HepG2 (cell line): Measurements from ENCODE around the gene CAPZB. TPM values are rescaled to one million over a fixed set of nuclear protein-coding genes. Genes with fewer than 3 reads are reported as not detected.

ENCODE experiments used
- ATAC-seq: fragments of 200-7000 bp; cut with Tn5 transposase; 3 replicates; pipeline ENCODE4 v1.9.1; 2020; ENCODE audit warnings: mild to moderate bottlenecking, moderate library complexity
- BruUV-seq: library from RNA; stranded (reverse); fragments of 400-500 nt; replicated peaks from 2 replicates; lab custom pipeline; 2021; lab: Mats Ljungman, UMichigan
- CTCF ChIA-PET: fragments of 300-600 bp; formaldehyde crosslinking; extraction: SDS; loops from one replicate; lab custom pipeline; 2021; ENCODE audit warnings: low total read pairs, inconsistent platforms, low intra/inter-chr PET ratio; lab: Yijun Ruan, JAX
- POLR2A ChIA-PET: fragments of 350-600 bp; sonication (Branson Sonifier 250); formaldehyde crosslinking; loops from one replicate; lab custom pipeline; 2020; ENCODE audit warnings: antibody characterized with exemption, inconsistent platforms; lab: Yijun Ruan, JAX
- DNase-seq: peaks from one replicate; pipeline ENCODE4 v3.0.0-alpha.2; 2015; ENCODE audit warnings: low spot score
- FAIRE-seq: peaks from 3 replicates; lab custom pipeline; 2011; peaks lifted over from hg19 to GRCh38; lab: Jason Lieb, UNC
- H2AFZ ChIP-seq: one replicate; pipeline ENCODE4 v1.6.1; 2011; ENCODE audit warnings: low read length, inconsistent platforms
- H3K27ac ChIP-seq: fragments of 300-600 bp; 3 replicates; pipeline ENCODE4 v1.8.0; 2011; ENCODE audit warnings: mixed run types, mild to moderate bottlenecking, mixed read lengths, low read length, inconsistent platforms; ENCODE audit not compliant: insufficient read depth; ENCODE audit errors: extremely low read length
- H3K27me3 ChIP-seq, 2 experiments: fragments of 200-600 bp in 1 of 2; 2 replicates in 1 of 2; 3 replicates in 1 of 2; pipeline versions ENCODE4 v1.6.0 to v1.8.0; 2011; ENCODE audit warnings: low read length in 2 of 2, mild to moderate bottlenecking in 2 of 2, moderate library complexity in 2 of 2, inconsistent platforms in 1 of 2; ENCODE audit not compliant: insufficient read depth in 2 of 2, control insufficient read depth in 1 of 2
- H3K36me3 ChIP-seq, 2 experiments: fragments of 200-600 bp in 1 of 2; replicated peaks in 1 of 2; 2 replicates in 1 of 2; 3 replicates in 1 of 2; pipeline versions ENCODE4 v1.5.1 to v1.8.0; 2011; ENCODE audit warnings: low read length in 2 of 2, inconsistent platforms in 1 of 2; ENCODE audit not compliant: insufficient read depth in 2 of 2, control insufficient read depth in 1 of 2
- H3K4me1 ChIP-seq: 2 replicates; pipeline ENCODE4 v1.5.1; 2012; ENCODE audit warnings: low read length, inconsistent platforms; ENCODE audit not compliant: insufficient read depth
- H3K4me2 ChIP-seq: 2 replicates; pipeline ENCODE4 v1.6.0; 2011; ENCODE audit warnings: low read depth, low read length, inconsistent platforms
- H3K4me3 ChIP-seq, 3 experiments: fragments of 200-600 bp in 1 of 3; sonication (generic), shearing (Covaris generic) in 1 of 3; replicated peaks in 1 of 3; 2 replicates each; pipeline ENCODE4 v1.5.1; 2011 to 2016; ENCODE audit warnings: low read length in 3 of 3, inconsistent platforms in 2 of 3, low read depth in 2 of 3, mild to moderate bottlenecking in 2 of 3, control low read depth in 1 of 3, mixed read lengths in 1 of 3; ENCODE audit not compliant: insufficient read depth in 1 of 3
- H3K79me2 ChIP-seq: one replicate; pipeline ENCODE4 v1.6.1; 2011; ENCODE audit warnings: low read length, inconsistent platforms; ENCODE audit not compliant: insufficient read depth
- H3K9ac ChIP-seq: 2 replicates; pipeline ENCODE4 v1.6.0; 2011; ENCODE audit warnings: mild to moderate bottlenecking, low read depth, low read length, inconsistent platforms; ENCODE audit not compliant: insufficient read depth
- H3K9me3 ChIP-seq: 2 replicates; pipeline ENCODE4 v1.5.1; 2012; ENCODE audit warnings: mild to moderate bottlenecking, low read length
- H4K20me1 ChIP-seq: 2 replicates; pipeline ENCODE4 v1.6.0; 2011; ENCODE audit warnings: inconsistent platforms, mild to moderate bottlenecking, low read length, moderate library complexity; ENCODE audit not compliant: insufficient read depth
- ESRRA ChIP-seq: sonication (generic); formaldehyde crosslinking; IDR thresholded peaks from 2 replicates; pipeline ENCODE4 v1.5.1; 2020; ENCODE audit warnings: mild to moderate bottlenecking, low read depth, missing genetic modification reagents
- MAFK ChIP-seq, 2 experiments: IDR thresholded peaks in 1 of 2; conservative IDR thresholded peaks in 1 of 2; 2 replicates each; pipeline ENCODE4 v1.6.1; 2011; ENCODE audit warnings: improper control_type of control experiment in 2 of 2, low read length in 2 of 2
- MED1 ChIP-seq: sonication (generic); formaldehyde crosslinking; IDR thresholded peaks from 2 replicates; pipeline ENCODE4 v1.4.0; 2020; ENCODE audit warnings: missing genetic modification reagents
- MEIS1 ChIP-seq: sonication (generic); formaldehyde crosslinking; IDR thresholded peaks from 2 replicates; pipeline ENCODE4 v1.9.0; 2021; ENCODE audit warnings: mild to moderate bottlenecking, missing genetic modification reagents, moderate library complexity, borderline replicate concordance
- NCOA2 ChIP-seq: sonication (generic); formaldehyde crosslinking; IDR thresholded peaks from 2 replicates; pipeline ENCODE4 v1.8.0; 2022; ENCODE audit warnings: inconsistent platforms
- NFE2L1 ChIP-seq: sonication (generic); formaldehyde crosslinking; IDR thresholded peaks from 2 replicates; pipeline ENCODE4 v1.4.0; 2020; ENCODE audit warnings: missing genetic modification reagents, mild to moderate bottlenecking, borderline replicate concordance
- NFKBIZ ChIP-seq: IDR thresholded peaks from 2 replicates; pipeline ENCODE4 v1.6.1; 2018; ENCODE audit warnings: missing genetic modification reagents, missing compliant biosample characterization
- PAWR ChIP-seq: sonication (generic); formaldehyde crosslinking; IDR thresholded peaks from 2 replicates; pipeline ENCODE4 v1.4.0; 2020; ENCODE audit warnings: missing genetic modification reagents, mild to moderate bottlenecking, borderline replicate concordance
- SETDB1 ChIP-seq: sonication (generic); formaldehyde crosslinking; IDR thresholded peaks from 2 replicates; pipeline ENCODE4 v1.5.1; 2020; ENCODE audit warnings: missing genetic modification reagents, mild to moderate bottlenecking, borderline replicate concordance
- TFDP1 ChIP-seq: IDR thresholded peaks from 2 replicates; pipeline ENCODE4 v1.6.1; 2016; ENCODE audit warnings: missing compliant biosample characterization, missing genetic modification reagents, borderline replicate concordance
- TFDP2 ChIP-seq: sonication (generic); formaldehyde crosslinking; IDR thresholded peaks from 2 replicates; pipeline ENCODE4 v1.4.0; 2020; ENCODE audit warnings: missing genetic modification reagents
- THAP7 ChIP-seq: sonication (generic); formaldehyde crosslinking; IDR thresholded peaks from 2 replicates; pipeline ENCODE4 v1.8.1; 2023; ENCODE audit warnings: mild to moderate bottlenecking, missing genetic modification reagents
- THRA ChIP-seq: sonication (generic); formaldehyde crosslinking; IDR thresholded peaks from 2 replicates; pipeline ENCODE4 v1.4.0; 2020; ENCODE audit warnings: missing genetic modification reagents, borderline replicate concordance
- ZNF451 ChIP-seq: sonication (generic); formaldehyde crosslinking; IDR thresholded peaks from 2 replicates; pipeline ENCODE4 v1.5.0; 2020; ENCODE audit warnings: mild to moderate bottlenecking, missing genetic modification reagents
- ZNF552 ChIP-seq: sonication (generic); formaldehyde crosslinking; IDR thresholded peaks from 2 replicates; pipeline ENCODE4 v1.9.0; 2022; ENCODE audit warnings: missing genetic modification reagents, mild to moderate bottlenecking, borderline replicate concordance
- ZNF841 ChIP-seq: sonication (generic); formaldehyde crosslinking; IDR thresholded peaks from 2 replicates; pipeline ENCODE4 v1.8.1; 2023; ENCODE audit warnings: missing genetic modification reagents, borderline replicate concordance
- WGBS: methylation state at CpG from one replicate; pipeline ENCODE4 v1.1.6; 2017; ENCODE audit warnings: low lambda C conversion rate; 5-methylcytosine and 5-hydroxymethylcytosine counted together
- in situ Hi-C: cut with HindIII; loops from 2 replicates; pipeline ENCODE4 v1.10.0; 2017; ENCODE audit warnings: low pct_unique_long_range_greater_than_20kb; ENCODE audit not compliant: extremely low pct_ligation_motif_present
- intact Hi-C: fragments of 100-400 bp; cut with micrococcal nuclease; formaldehyde crosslinking; loops from one replicate; pipeline ENCODE4 v1.10.0; 2022; ENCODE audit not compliant: unreplicated experiment
- polyA plus RNA-seq, 8 experiments: library from polyadenylated mRNA; depleted of rRNA in 3 of 8; stranded (reverse) in 7 of 8; unstranded in 1 of 8; fragments of >200 nt; fragmentation: Illumina TruSeq in 4 of 8; extraction: Trizol in 4 of 8; gene quantifications; 2 replicates each; pipeline versions ENCODE4 v1.2.1 to v1.2.3, GENCODE V29; 2011 to 2016; ENCODE audit warnings: low read depth in 4 of 8, missing spikeins in 1 of 8, mixed read lengths in 1 of 8; ENCODE audit not compliant: insufficient read depth in 1 of 8
- total RNA-seq, 5 experiments: library from RNA; depleted of rRNA; stranded (reverse); fragments of >200 nt; fragmentation: Illumina TruSeq; extraction: Trizol; gene quantifications; 2 replicates each; pipeline ENCODE4 v1.2.3, GENCODE V29; 2016; ENCODE audit warnings: low read depth in 1 of 5

The CAPZB gene
- total and polyA plus RNA-seq, 2 of the 13 experiments (the other 11 are each of a cell fraction or from before 2014, with no cell fraction given), result 58.9 to 76.9 TPM

DNA sequence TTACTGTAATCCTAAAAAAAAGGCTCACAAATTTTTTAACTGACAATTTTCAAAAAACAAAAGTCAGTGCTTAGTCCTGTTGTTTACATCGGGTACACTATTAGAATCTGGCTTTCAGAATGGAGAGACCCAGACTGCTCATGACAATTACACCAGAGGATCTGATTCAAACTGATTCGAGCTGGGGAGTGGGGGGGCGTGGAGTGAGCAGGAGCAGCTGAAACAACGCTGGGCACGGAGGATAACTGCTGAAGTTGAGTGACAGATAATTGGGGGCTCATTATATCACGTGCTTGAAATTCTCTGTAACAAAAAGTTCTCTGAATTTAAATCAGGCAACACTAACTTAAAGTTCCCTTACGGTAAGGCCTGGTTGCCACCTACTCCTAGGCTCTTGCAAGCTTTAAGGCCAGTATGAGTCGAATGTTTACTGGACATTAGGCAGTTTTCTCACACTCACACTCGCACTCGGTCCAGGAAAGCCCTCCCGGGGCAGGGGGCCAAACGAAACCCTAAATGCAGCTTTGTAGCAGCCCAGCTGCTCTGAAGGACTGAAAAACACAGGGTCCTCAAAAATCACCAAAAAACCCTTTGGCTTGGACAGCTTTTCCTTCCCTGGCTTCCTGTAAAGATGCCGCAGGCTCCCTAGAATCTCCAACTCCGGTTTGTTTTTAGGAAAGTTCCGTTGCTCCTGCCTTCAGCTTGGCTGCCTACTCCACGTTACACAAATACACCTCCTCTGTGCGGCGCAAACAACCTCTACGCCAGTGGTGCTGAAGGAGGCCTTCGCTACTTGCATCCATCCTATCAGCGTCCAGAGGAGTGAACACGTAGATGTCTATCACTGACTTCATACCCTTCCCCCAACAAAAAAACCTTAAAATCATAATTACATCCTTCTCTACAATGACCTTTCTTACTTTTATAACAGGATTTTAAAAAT is 42.9 kb downstream of the CAPZB start (continued):
- TF ChIP-seq TFDP2, result no peak

- POLR2A ChIA-PET, result interaction anchor here (0.8 kb wide), 1 partner anchor 11 kb away, joined by 4 read pairs; no protein-coding TSS in a partner anchor
- peaks cover 12% of the 10 kb centered on the region for H4K20me1 ChIP-seq
- CTCF ChIA-PET, result no interaction called here
- H3K79me2 ChIP-seq, result peaks cover 77% of the 10 kb centered on the region
- intact Hi-C loops (no loop called here), in situ Hi-C loops (no loop called here)
- H3K36me3 ChIP-seq, result peaks cover 0 to 1% of the 10 kb centered on the region in 2 experiments; a peak in 2 of 5 replicates
- H2AFZ ChIP-seq, result no peak overlapping the region
- no peaks in the 10 kb centered on the region for H3K27me3 ChIP-seq
- no peak overlapping the region for H3K4me2 ChIP-seq
- DNase-seq (no peak), ATAC-seq (no peak), FAIRE-seq (no peak)
- peaks cover 94% of the 10 kb centered on the region for H3K4me1 ChIP-seq
- TF ChIP-seq SETDB1 (CRISPR knock-in tag), result no peak
- no peak for TF ChIP-seq MEIS1 (CRISPR knock-in tag)
- no peak for TF ChIP-seq ZNF841
- TF ChIP-seq PAWR (CRISPR knock-in tag), result no peak
- TF ChIP-seq NCOA2 (CRISPR knock-in tag), result no peak
- TF ChIP-seq THRA, result no peak
- TF ChIP-seq NFE2L1 (CRISPR knock-in tag), result no peak
- TF ChIP-seq MAFK (conservative IDR thresholded peaks at IDR 0.05 in 1 of 2, IDR thresholded peaks at IDR 0.05 in 1 of 2; ENCODE audit: low read length in 2 of 2), result no peak
- TF ChIP-seq TFDP1 (CRISPR knock-in tag), result no peak
- no peak for TF ChIP-seq NFKBIZ (CRISPR knock-in tag)
- TF ChIP-seq MED1 (CRISPR knock-in tag), result no peak
- no peak for TF ChIP-seq ZNF451 (CRISPR knock-in tag)
- TF ChIP-seq THAP7 (CRISPR knock-in tag), result no peak
- TF ChIP-seq ESRRA (CRISPR knock-in tag), result no peak
- no peak for TF ChIP-seq ZNF552
- no TSS peak for BruUV-seq
- 96% methylated on average over 11 of the region's 11 CpGs for whole genome bisulfite sequencing
- no peaks in the 10 kb centered on the region for H3K9me3 ChIP-seq
- no peak overlapping the region for H3K4me3 ChIP-seq
- H3K9ac ChIP-seq, result no peak overlapping the region
- no peak overlapping the region for H3K27ac ChIP-seq
These were observed 44.1 kb downstream of the CAPZB start for GRCh38 chr1:19441048-19441780.
